Brain microvascular endothelial cell (primary cell): ENCODE results near the gene KRT80.

Experiments used
- DNase-seq: peaks from one replicate; pipeline ENCODE4 v3.0.0-alpha.2; 2020
- H3K27ac ChIP-seq: fragments of 250-450 bp; sonication (Bioruptor Pico); 2 replicates; pipeline ENCODE4 v1.5.1; 2020; ENCODE audit warnings: mild to moderate bottlenecking, moderate library complexity
- H3K27me3 ChIP-seq: fragments of 250-450 bp; sonication (Bioruptor Pico); replicated peaks from 2 replicates; pipeline ENCODE4 v1.5.1; 2020; ENCODE audit warnings: mild to moderate bottlenecking
- H3K36me3 ChIP-seq: fragments of 250-450 bp; sonication (Bioruptor Pico); replicated peaks from 2 replicates; pipeline ENCODE4 v1.5.1; 2020; ENCODE audit warnings: mild to moderate bottlenecking
- H3K4me3 ChIP-seq: 2 replicates; pipeline ENCODE4 v1.5.1; 2011; ENCODE audit warnings: low read depth, mild to moderate bottlenecking, control low read depth, low read length, moderate library complexity
- in situ Hi-C: cut with HindIII; loops from 2 replicates; pipeline ENCODE4 v1.10.0; 2017; ENCODE audit warnings: low sequenced_read_pairs, low pct_ligation_motif_present
- TF ChIP-seq, protein P1 (sequence below): IDR thresholded peaks from 2 replicates; pipeline ENCODE4 v1.5.1; 2011; ENCODE audit warnings: low read depth, mild to moderate bottlenecking, moderate library complexity, low read length, control low read depth, inconsistent platforms; ENCODE audit errors: missing control alignments

The KRT80 gene

DNA sequence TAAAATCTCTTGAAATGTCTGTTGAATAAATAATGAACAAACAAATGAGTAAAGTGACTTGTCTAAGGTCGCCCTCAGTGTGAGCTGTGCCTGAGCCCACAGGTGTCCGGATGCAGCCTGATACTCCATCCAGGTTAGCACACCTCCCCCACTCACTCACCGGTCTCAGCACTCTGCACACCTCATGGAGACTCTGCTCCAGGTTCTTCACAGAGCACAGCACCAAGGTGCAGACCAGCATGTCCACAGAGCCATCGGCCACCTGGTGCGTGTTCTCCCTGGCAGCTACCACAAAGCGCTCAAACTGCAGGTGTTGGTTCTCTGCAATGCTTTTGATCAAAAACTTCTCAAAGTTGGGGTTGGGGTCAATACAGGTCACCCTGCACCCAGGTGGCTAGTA lies 37.1 kb upstream of the KRT80 start:
- no peak overlapping the region for H3K27ac ChIP-seq
- no peaks in the 10 kb centered on the region for H3K36me3 ChIP-seq
- TF ChIP-seq, protein P1, sequence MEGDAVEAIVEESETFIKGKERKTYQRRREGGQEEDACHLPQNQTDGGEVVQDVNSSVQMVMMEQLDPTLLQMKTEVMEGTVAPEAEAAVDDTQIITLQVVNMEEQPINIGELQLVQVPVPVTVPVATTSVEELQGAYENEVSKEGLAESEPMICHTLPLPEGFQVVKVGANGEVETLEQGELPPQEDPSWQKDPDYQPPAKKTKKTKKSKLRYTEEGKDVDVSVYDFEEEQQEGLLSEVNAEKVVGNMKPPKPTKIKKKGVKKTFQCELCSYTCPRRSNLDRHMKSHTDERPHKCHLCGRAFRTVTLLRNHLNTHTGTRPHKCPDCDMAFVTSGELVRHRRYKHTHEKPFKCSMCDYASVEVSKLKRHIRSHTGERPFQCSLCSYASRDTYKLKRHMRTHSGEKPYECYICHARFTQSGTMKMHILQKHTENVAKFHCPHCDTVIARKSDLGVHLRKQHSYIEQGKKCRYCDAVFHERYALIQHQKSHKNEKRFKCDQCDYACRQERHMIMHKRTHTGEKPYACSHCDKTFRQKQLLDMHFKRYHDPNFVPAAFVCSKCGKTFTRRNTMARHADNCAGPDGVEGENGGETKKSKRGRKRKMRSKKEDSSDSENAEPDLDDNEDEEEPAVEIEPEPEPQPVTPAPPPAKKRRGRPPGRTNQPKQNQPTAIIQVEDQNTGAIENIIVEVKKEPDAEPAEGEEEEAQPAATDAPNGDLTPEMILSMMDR = no peak
- no peak for DNase-seq
- H3K4me3 ChIP-seq = no peak overlapping the region
- in situ Hi-C loops = no loop called here
- H3K27me3 ChIP-seq = no peaks in the 10 kb centered on the region

GRCh38 chr12:52228366-52228765 lies 36.6 kb upstream of the KRT80 start:
- no peak overlapping the region for H3K27ac ChIP-seq
- no peak for DNase-seq
- no peaks in the 10 kb centered on the region for H3K36me3 ChIP-seq
- in situ Hi-C loops = no loop called here
- TF ChIP-seq, protein P1 = no peak
- no peak overlapping the region for H3K4me3 ChIP-seq
- H3K27me3 ChIP-seq = no peaks in the 10 kb centered on the region

DNA sequence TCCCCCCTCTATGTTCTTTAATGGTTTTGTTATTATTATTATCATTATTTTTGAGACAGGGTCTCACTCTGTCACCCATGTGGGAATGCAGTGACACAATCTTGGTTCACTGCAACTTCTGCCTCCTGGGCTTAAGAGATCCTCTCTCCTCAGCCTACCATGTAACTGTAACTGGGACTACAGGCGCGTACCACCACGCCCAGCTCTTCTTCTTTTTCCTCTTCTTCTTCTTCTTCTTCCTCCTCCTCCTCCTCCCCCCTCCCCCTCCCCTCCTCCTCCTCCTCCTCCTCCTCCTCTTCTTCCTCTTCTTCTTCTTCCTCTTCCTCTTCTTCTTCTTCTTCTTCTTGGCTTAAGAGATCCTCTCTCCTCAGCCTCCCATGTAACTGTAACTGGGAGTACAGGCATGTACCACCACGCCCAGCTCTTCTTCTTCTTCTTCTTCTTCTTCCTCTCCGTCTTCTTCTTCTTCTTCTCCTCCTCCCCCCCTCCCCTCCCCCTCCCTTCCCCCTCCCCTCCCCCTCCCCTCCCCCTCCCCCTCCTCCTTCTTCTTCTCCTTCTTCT lies 35.9 kb upstream of the KRT80 start:
- Histone ChIP-seq H3K36me3 (no peaks in the 10 kb centered on the region), H3K4me3 (no peak overlapping the region), H3K27ac (no peak overlapping the region), H3K27me3 (no peaks in the 10 kb centered on the region)
- no peak for DNase-seq
- in situ Hi-C loops = no loop called here
- TF ChIP-seq, protein P1 = no peak

GRCh38 chr12:52226446-52226845 lies 34.6 kb upstream of the KRT80 start:
- Histone ChIP-seq H3K36me3 (no peaks in the 10 kb centered on the region), H3K27me3 (no peaks in the 10 kb centered on the region), H3K27ac (peak overlapping the region; percentile 8), H3K4me3 (no peak overlapping the region)
- no peak for DNase-seq
- TF ChIP-seq, protein P1 = no peak
- in situ Hi-C loops = no loop called here

- H3K27ac ChIP-seq = no peak overlapping the region
- DNase-seq = no peak
- no peaks in the 10 kb centered on the region for H3K36me3 ChIP-seq
- in situ Hi-C loops = no loop called here
- H3K4me3 ChIP-seq = no peak overlapping the region
- TF ChIP-seq, protein P1 = no peak
- no peaks in the 10 kb centered on the region for H3K27me3 ChIP-seq
These were observed 33.9 kb upstream of the KRT80 start for GRCh38 chr12:52225752-52226151.

GRCh38 chr12:52224151-52224550 lies 32.3 kb upstream of the KRT80 start:
- Histone ChIP-seq H3K4me3 (no peak overlapping the region), H3K36me3 (no peaks in the 10 kb centered on the region), H3K27me3 (no peaks in the 10 kb centered on the region), H3K27ac (peak overlapping the region; percentile 76)
- no peak for DNase-seq
- in situ Hi-C loops = no loop called here
- TF ChIP-seq, protein P1 = no peak
